Amniotic stem cell (primary cell): ENCODE data around the gene AMBN.

Experiments used
- DNase-seq: peaks from one replicate; lab custom pipeline; 2025; lab: John Stamatoyannopoulos, UW

Gene AMBN

GRCh38 chr4:70591955-70592582, at the start of gene AMBN:
Gene AMBN, plus strand, starts transcription at chr4:70592256. Its CDS starts 103 bp downstream, at chr4:70592359.
- DNase-seq: no peak

GRCh38 chr4:70544279-70544868, 47.7 kb upstream of the AMBN start:
- no peak for DNase-seq

GRCh38 chr4:70556856-70557255, 35.2 kb upstream of the AMBN start:
- peak; percentile 10 for DNase-seq

DNA sequence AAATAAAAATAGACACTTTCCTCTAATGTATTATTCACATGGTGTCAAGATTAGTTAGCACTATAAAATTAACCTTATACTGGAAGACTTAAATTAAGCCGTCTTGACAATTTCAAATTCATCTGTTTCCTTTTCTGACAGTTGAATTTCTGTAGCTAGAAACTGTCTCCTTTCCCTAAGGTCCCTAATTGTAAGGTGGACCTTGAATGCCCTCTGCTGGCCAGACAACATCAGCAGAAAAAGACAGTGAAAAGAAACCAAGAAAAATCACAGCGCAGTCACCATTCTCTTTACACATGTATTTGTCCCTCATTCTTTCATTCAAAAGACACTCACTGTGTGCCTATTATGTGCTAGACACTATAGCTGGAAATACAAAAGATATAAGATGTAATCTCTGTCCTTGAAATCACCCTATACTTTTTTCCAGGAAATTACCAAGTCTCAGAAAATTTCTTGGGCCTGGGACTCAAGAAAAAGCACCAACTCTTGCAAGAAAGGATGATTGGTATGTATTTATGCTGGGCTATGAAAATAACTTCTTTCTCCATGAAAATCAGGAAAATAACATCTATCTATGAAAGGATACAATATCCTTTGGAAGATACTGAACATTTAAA, 32.7 kb upstream of the AMBN start:
- DNase-seq: peak; percentile 52

- no peak for DNase-seq
Measured at GRCh38 chr4:70559924-70560323, 32.1 kb upstream of the AMBN start.

DNA sequence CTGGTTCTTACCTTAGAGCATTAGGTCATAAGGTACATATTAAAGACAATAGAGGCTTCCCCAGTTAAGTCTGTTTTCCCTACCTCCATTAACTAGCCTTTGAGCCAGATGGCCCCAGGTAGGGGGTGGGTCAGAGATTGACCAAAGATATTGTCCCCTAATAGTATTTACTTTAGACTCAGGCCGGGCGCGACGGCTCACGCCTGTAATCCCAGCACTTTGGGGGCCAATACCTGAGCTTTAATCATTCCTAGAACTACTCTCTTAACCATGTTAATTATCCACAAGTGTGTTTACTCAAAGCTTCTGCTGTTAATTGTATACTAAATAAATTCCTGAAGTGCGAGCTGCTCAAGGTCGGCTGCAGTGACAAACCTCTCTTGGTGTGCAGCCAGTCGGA, 28.0 kb upstream of the AMBN start:
- DNase-seq: no peak

DNA sequence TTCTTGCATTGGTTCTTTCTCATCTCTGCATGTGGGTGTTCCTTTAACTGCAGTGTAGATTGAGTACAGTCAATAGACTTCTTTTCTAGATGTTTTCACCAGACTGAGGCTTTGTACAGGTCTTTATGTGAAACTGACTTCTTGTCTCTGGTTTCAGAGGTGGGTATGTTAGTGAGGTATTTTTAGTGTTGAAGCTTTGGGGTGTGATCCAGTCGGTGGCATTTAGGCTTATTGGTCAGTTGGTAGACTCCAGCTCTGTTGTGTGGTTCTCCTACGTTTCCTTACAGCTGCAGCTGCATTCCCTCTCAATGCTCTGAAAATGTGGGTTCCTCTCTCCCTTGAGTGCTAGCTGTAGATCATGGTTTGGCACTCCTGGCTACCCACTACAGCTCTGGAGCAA, 21.3 kb upstream of the AMBN start:
- no peak for DNase-seq

DNA sequence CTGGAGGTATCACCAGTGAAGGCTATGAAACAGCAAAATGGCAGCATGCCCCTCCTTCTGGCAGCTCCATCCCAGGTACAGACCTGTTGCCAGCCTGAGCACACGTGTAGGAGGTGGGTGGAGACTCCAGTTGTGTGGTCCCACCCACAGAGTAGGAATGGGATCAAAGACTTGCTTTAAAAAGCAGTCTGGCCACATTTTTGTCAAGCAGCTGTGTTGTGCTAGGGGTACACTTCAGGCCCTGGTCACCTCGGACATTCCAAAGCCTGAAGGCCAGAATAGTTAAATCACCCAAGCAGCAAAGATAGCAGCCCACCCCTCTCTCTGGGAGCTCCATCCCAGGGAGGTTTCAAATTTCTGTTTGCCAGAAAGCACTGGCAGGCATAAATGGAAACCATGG, 20.3 kb upstream of the AMBN start:
- DNase-seq: no peak

GRCh38 chr4:70575964-70576363, 16.1 kb upstream of the AMBN start:
- DNase-seq: no peak

- DNase-seq: no peak
Measured at GRCh38 chr4:70577220-70577927, 14.7 kb upstream of the AMBN start.

DNA sequence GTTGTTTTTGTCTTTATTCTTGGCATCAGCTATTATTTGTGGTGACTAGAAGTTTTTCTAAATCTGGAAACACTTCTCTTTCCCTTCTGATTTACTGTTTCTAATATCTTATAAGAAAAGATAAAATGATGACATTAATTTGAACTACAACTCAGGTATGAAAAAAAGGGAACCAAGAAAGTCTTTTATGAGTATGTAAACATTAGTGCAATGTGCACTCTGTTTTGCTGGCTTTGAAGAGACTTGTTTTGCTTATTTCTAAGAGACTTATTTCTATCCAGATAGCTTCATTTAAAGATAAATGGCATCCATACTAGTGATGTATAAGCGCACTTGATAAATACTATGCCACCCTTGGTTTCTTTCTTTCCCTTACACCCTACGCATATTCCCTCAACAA, 10.1 kb upstream of the AMBN start:
- no peak for DNase-seq

GRCh38 chr4:70583952-70584834, 7.9 kb upstream of the AMBN start:
- DNase-seq: no peak

DNA sequence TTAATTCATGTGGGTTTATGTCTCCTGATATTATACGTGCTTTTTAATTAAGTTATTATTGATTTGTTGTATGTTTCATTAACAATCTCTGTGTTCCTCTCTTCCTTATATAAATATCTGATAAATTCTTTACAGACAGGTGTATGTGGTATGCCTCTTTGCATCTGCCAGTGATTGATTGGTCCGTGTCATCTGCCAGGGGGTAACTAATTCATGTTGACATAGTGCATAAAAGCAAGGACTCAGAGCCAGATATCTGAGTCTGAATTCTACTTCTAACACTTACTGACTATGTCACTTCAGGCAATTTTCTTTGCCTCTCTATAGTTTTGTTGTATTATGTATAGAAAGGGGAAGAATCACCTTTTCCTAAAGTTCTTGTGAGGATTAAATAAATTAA, 5.2 kb upstream of the AMBN start:
- no peak for DNase-seq

- DNase-seq: no peak
Measured at GRCh38 chr4:70589785-70590184, 2.3 kb upstream of the AMBN start.

DNA sequence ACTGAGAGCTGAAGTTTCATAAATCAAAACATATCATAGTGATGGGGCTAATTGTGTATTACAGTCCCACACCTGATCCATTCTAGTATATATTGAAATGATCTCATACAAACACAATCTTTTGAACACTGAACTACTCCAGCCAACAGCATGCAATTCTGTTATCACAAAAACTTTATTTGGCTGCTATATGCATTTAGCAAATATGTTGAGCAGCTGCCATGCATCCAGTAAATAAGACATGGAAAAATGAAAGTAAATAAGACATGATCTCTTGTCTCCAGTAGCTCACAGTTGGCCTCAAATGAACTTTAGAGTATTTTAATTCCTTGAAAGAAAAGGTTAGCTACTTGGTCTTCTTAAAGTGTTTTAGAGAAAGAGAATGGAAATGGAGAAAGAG, 2.1 kb downstream of the AMBN start:
- DNase-seq: no peak

DNA sequence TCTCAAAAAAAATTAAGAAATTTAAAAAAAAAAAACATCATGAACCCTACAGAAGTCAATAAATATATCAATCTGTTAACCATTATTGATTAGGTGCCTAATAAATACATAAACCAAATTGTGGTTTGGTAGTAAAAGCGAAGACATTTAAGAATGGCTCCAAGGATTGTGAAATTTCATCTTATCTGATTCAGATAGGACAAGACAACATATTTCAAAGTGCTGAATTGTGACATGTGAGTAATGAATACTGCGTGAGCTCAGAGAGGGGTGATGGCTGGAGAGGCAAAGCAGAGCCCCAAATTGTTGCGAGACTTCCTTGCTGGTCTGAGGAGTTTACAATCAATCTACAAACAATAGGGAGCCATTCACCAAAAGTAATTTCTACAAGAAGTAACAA, 8.2 kb downstream of the AMBN start:
- no peak for DNase-seq

GRCh38 chr4:70600977-70601376, 8.9 kb downstream of the AMBN start:
- DNase-seq: no peak

DNA sequence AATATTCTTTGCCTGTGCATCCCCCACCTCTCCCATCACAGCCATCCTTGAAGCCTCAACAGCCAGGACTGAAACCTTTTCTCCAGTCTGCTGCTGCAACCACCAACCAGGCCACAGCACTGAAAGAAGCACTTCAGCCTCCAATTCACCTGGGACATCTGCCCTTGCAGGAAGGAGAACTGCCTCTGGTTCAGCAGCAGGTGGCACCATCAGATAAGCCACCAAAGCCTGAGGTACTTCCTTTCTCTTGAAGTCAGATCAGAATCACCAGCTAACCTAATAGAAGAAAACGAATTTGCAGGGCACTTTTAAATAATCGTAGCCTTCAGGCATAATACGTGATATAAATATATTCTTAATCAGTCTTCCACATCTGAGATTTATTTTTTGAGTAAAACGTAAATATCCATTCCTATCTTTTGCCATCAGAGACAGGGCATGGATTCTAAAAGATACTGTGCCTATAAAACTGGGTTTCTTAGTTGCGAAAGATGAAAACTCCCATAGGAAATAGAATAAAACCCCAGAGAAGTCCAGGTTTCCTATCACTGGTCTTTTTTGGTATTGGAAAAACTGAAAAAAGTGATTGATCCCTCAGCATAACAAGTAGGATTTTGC, 9.5 kb downstream of the AMBN start:
- peak; percentile 3 for DNase-seq

GRCh38 chr4:70603856-70604255, 11.8 kb downstream of the AMBN start:
- no peak for DNase-seq

DNA sequence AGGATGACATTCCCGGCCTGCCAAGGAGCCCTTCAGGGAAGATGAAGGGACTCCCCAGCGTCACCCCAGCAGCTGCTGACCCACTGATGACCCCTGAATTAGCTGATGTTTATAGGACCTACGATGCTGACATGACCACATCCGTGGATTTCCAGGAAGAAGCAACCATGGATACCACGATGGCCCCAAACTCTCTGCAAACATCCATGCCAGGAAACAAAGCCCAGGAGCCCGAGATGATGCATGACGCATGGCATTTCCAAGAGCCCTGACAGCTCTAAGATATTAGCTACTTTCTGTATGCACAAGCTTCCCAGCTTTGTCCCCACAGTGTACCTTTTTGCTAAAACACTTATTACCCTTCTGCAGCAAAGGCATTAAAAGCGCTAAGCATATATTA, 14.4 kb downstream of the AMBN start:
- no peak for DNase-seq

DNA sequence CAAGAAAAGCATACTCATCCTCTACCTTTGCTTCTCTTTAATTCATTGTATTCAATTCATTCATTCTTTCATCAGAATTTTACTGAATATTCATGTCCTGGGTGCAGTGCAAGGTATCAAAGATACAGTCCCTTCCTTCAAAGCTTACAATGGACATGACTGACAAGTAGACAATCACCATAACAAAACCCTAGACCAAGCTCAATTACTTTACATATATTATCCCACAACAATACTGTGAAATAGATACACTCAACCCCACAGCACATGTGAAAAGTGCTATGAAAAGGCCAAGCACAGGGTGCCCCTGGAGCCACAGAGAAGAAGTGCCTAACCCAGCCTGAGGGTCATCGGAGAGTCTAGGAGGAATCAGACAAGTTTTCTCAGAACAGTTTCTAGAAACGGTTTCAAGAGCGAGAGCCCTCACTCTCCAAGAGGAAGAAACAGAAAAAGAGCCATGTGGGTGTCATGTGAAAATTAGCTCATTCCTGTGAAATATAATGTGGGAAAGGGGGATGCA, 15.3 kb downstream of the AMBN start:
- DNase-seq: no peak
